NCI-H1092 treated with DMSO at 0.1 percent for 48 hours (cell line): ENCODE results near the gene SRPK2.
A peak's percentile ranks its signal among the peaks of the same experiment; 100 is the strongest.

Experiments
- DNase-seq: peaks from one replicate; lab custom pipeline; 2025; lab: John Stamatoyannopoulos, UW

Gene SRPK2

GRCh38 chr7:105191331-105191730 lies 197.4 kb downstream of the SRPK2 start:
- DNase-seq: no peak

- DNase-seq: no peak
Observed at GRCh38 chr7:105189859-105190492, 198.7 kb downstream of the SRPK2 start.

GRCh38 chr7:105188201-105188600 lies 200.5 kb downstream of the SRPK2 start:
- no peak for DNase-seq

- DNase-seq: no peak
Observed at GRCh38 chr7:105187302-105188169, 201.2 kb downstream of the SRPK2 start.

GRCh38 chr7:105185290-105186010 lies 203.3 kb downstream of the SRPK2 start:
- DNase-seq: no peak

- DNase-seq: no peak
Observed at GRCh38 chr7:105180002-105180401, 208.7 kb downstream of the SRPK2 start.

GRCh38 chr7:105178928-105179541 lies 209.7 kb downstream of the SRPK2 start:
- DNase-seq: no peak

GRCh38 chr7:105178177-105178576 lies 210.5 kb downstream of the SRPK2 start:
- DNase-seq: no peak

GRCh38 chr7:105177026-105177425 lies 211.7 kb downstream of the SRPK2 start:
- DNase-seq: no peak

- DNase-seq: no peak
Observed at GRCh38 chr7:105173586-105173985, 215.1 kb downstream of the SRPK2 start.

- DNase-seq: no peak
Observed at GRCh38 chr7:105164751-105165150, 224.0 kb downstream of the SRPK2 start.

GRCh38 chr7:105163718-105164117 lies 225.0 kb downstream of the SRPK2 start:
- DNase-seq: no peak

GRCh38 chr7:105161366-105161765 lies 227.4 kb downstream of the SRPK2 start:
- no peak for DNase-seq

- DNase-seq: no peak
Observed at GRCh38 chr7:105157278-105157677, 231.4 kb downstream of the SRPK2 start.

- DNase-seq: no peak
Observed at GRCh38 chr7:105156731-105157130, 232.0 kb downstream of the SRPK2 start.

GRCh38 chr7:105154084-105154483 lies 234.6 kb downstream of the SRPK2 start:
- DNase-seq: no peak

GRCh38 chr7:105153531-105153930 lies 235.2 kb downstream of the SRPK2 start:
- DNase-seq: no peak

- no peak for DNase-seq
Observed at GRCh38 chr7:105151152-105151551, 237.6 kb downstream of the SRPK2 start.

GRCh38 chr7:105149827-105150226 lies 238.9 kb downstream of the SRPK2 start:
- no peak for DNase-seq

GRCh38 chr7:105141068-105141467 lies 247.7 kb downstream of the SRPK2 start:
- peak; percentile 14 for DNase-seq

GRCh38 chr7:105139381-105139780 lies 249.3 kb downstream of the SRPK2 start:
- no peak for DNase-seq

GRCh38 chr7:105137898-105138297 lies 250.8 kb downstream of the SRPK2 start:
- no peak for DNase-seq
